ENCODE results near the gene PLK1.

Gene PLK1

GRCh38 chr16:23676924-23677480, 1.7 kb upstream of the PLK1 start:
- no peak for DNase-seq (ENCODE audit: low spot score)
- POLR2A ChIA-PET (ENCODE audit: low non-redundant PET), result no interaction called here
- CTCF ChIA-PET, result interaction anchor here (0.8 kb wide), 1 partner anchor 44 kb away, joined by 5 read pairs; no protein-coding TSS in a partner anchor
- no peak overlapping the region for H3K27ac ChIP-seq
- TF ChIP-seq CTCF (conservative IDR thresholded peaks at IDR 0.05; ENCODE audit: low read depth), result no peak

- CTCF ChIA-PET, result interaction anchor here (0.6 to 1.8 kb wide), 6 partner anchors 13 to 475 kb away, joined by 3 to 11 read pairs (median 4); no protein-coding TSS in a partner anchor
- POLR2A ChIA-PET (ENCODE audit: low non-redundant PET), result no interaction called here
- DNase-seq (ENCODE audit: low spot score), result peak; percentile 73
- TF ChIP-seq CTCF (conservative IDR thresholded peaks at IDR 0.05; ENCODE audit: low read depth), result no peak
- H3K27ac ChIP-seq, result peak overlapping the region; percentile 78
Measured at GRCh38 chr16:23679274-23679985, 741 bp downstream of the PLK1 start.

- TF ChIP-seq CTCF (conservative IDR thresholded peaks at IDR 0.05; ENCODE audit: low read depth), result no peak
- ChIA-PET CTCF (interaction anchor here (1.8 kb wide), 1 partner anchor 48 kb away, joined by 11 read pairs; no protein-coding TSS in a partner anchor), POLR2A (ENCODE audit: low non-redundant PET) (no interaction called here)
- H3K27ac ChIP-seq, result peak overlapping the region; percentile 78
- DNase-seq (ENCODE audit: low spot score), result no peak
Measured at GRCh38 chr16:23679986-23680336, 1.3 kb downstream of the PLK1 start.

- TF ChIP-seq CTCF (conservative IDR thresholded peaks at IDR 0.05; ENCODE audit: low read depth), result no peak
- CTCF ChIA-PET, result no interaction called here
- DNase-seq (ENCODE audit: low spot score), result no peak
- peak overlapping the region; percentile 31 for H3K27ac ChIP-seq
- POLR2A ChIA-PET (ENCODE audit: low non-redundant PET), result no interaction called here
Measured at GRCh38 chr16:23682181-23682580, 3.5 kb downstream of the PLK1 start.

- ChIA-PET POLR2A (ENCODE audit: low non-redundant PET) (no interaction called here), CTCF (no interaction called here)
- no peak for TF ChIP-seq CTCF (conservative IDR thresholded peaks at IDR 0.05; ENCODE audit: low read depth)
- no peak for DNase-seq (ENCODE audit: low spot score)
- peak overlapping the region; percentile 33 for H3K27ac ChIP-seq
Measured at GRCh38 chr16:23683487-23683886, 4.8 kb downstream of the PLK1 start.

GRCh38 chr16:23687034-23687808, 8.5 kb downstream of the PLK1 start:
- CTCF ChIA-PET, result no interaction called here
- DNase-seq (ENCODE audit: low spot score), result no peak
- H3K27ac ChIP-seq, result no peak overlapping the region
- POLR2A ChIA-PET (ENCODE audit: low non-redundant PET), result no interaction called here
- no peak for TF ChIP-seq CTCF (conservative IDR thresholded peaks at IDR 0.05; ENCODE audit: low read depth)
